ENCODE data around the gene ING5. TPM values are rescaled to one million over a fixed set of nuclear protein-coding genes. Genes with fewer than 3 reads are reported as not detected.

ING5 gene
- 10 to 100 TPM; 44.4 to 48.4 TPM for total RNA-seq
- polyA plus RNA-seq: 19.5 TPM

GRCh38 chr2:241701399-241702154 lies at the start of gene ING5:
Gene ING5, plus strand, starts transcription at chr2:241702039. Its CDS starts 27 bp downstream, at chr2:241702066.
- Mint-ChIP-seq H3K27me3 (no peaks in the 10 kb centered on the region), H3K4me1 (peaks cover 14 to 26% (median 20%) of the 10 kb centered on the region in 3 donors), H3K36me3 (peaks cover 6 to 21% (median 7%) of the 10 kb centered on the region in 3 donors), H3K9me3 (no peaks in the 10 kb centered on the region), H3K4me3 (peak within 1 kb of the TSS; percentile 84 to 93 (median 87)), H3K27ac (peak within 1 kb of the TSS; percentile 82 to 97 (median 90))
- H3K36me3 ChIP-seq (ENCODE audit: insufficient read depth, low read length): peaks cover 9% of the 10 kb centered on the region
- ChIA-PET CTCF (interaction anchor here (0.8 to 4.0 kb wide), 14 partner anchors 9 to 177 kb away, joined by 3 to 30 read pairs (median 4); partner anchors contain the start of genes D2HGDH and DTYMK), POLR2A (interaction anchor here (0.6 to 5.9 kb wide), 11 partner anchors 12 to 600 kb away, joined by 3 to 50 read pairs (median 6); partner anchors contain the start of genes ATG4B, D2HGDH, DTYMK and HDLBP)
- peak; percentile 93 to 96 (median 95) for DNase-seq
- peak within 1 kb of the TSS; percentile 68 for H3K4me3 ChIP-seq (ENCODE audit: low read length)
- no peaks in the 10 kb centered on the region for H3K27me3 ChIP-seq (ENCODE audit: insufficient read depth, low read length, poor library complexity, severe bottlenecking)
- H3K27ac ChIP-seq (ENCODE audit: low read depth, low read length): peak within 1 kb of the TSS; percentile 65
- H3K9me3 ChIP-seq (ENCODE audit: low read length): no peaks in the 10 kb centered on the region
- peaks cover 7% of the 10 kb centered on the region for H3K4me1 ChIP-seq (ENCODE audit: insufficient read depth, low read length)

- Mint-ChIP-seq H3K4me3 (no peak overlapping the region), H3K4me1 (peaks cover 5 to 20% (median 20%) of the 10 kb centered on the region in 3 donors), H3K9me3 (no peaks in the 10 kb centered on the region), H3K27ac (no peak overlapping the region), H3K36me3 (peaks cover 0 to 60% (median 8%) of the 10 kb centered on the region in 3 donors), H3K27me3 (peaks cover 0 to 1% of the 10 kb centered on the region in 2 donors)
- Histone ChIP-seq H3K27me3 (ENCODE audit: insufficient read depth, low read length, poor library complexity, severe bottlenecking) (no peaks in the 10 kb centered on the region), H3K9me3 (ENCODE audit: low read length) (no peaks in the 10 kb centered on the region), H3K27ac (ENCODE audit: low read depth, low read length) (no peak overlapping the region), H3K4me1 (ENCODE audit: insufficient read depth, low read length) (no peaks in the 10 kb centered on the region), H3K36me3 (ENCODE audit: insufficient read depth, low read length) (peaks cover 28% of the 10 kb centered on the region), H3K4me3 (ENCODE audit: low read length) (no peak overlapping the region)
- ChIA-PET POLR2A (no interaction called here), CTCF (no interaction called here)
- DNase-seq: no peak
These were observed 49.7 kb upstream of the ING5 start for GRCh38 chr2:241652142-241652541.

DNA sequence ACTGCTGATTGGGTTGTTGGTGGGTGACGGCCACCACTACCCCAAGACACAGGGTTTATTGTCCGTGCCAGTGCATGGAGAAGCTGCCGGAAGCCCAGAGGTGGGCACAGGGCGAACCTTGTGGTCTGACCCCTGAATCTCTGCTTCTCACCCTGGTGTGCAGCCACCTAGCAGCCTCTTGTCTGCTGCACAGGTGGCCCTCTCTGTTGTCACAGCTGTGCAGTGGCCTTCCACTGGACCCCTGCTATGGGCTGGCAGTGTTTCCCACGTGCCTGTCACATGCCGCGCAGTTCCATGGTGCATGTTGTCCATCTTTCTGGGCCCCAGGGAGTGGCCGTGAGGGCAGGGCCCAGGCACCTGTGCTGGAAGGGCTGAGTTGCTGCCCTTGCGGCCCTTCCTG lies 49.1 kb upstream of the ING5 start:
- Mint-ChIP-seq H3K9me3 (no peaks in the 10 kb centered on the region), H3K27ac (no peak overlapping the region), H3K36me3 (peaks cover 0 to 65% (median 8%) of the 10 kb centered on the region in 3 donors), H3K27me3 (peaks cover 0 to 1% of the 10 kb centered on the region in 2 donors), H3K4me1 (peaks cover 5 to 20% (median 20%) of the 10 kb centered on the region in 3 donors), H3K4me3 (no peak overlapping the region)
- ChIA-PET CTCF (no interaction called here), POLR2A (no interaction called here)
- no peaks in the 10 kb centered on the region for H3K4me1 ChIP-seq (ENCODE audit: insufficient read depth, low read length)
- H3K36me3 ChIP-seq (ENCODE audit: insufficient read depth, low read length): peaks cover 28% of the 10 kb centered on the region
- no peak overlapping the region for H3K4me3 ChIP-seq (ENCODE audit: low read length)
- H3K9me3 ChIP-seq (ENCODE audit: low read length): no peaks in the 10 kb centered on the region
- no peak overlapping the region for H3K27ac ChIP-seq (ENCODE audit: low read depth, low read length)
- H3K27me3 ChIP-seq (ENCODE audit: insufficient read depth, low read length, poor library complexity, severe bottlenecking): no peaks in the 10 kb centered on the region
- no peak for DNase-seq

GRCh38 chr2:241653210-241653750 lies 48.6 kb upstream of the ING5 start:
- Histone ChIP-seq H3K27me3 (ENCODE audit: insufficient read depth, low read length, poor library complexity, severe bottlenecking) (no peaks in the 10 kb centered on the region), H3K36me3 (ENCODE audit: insufficient read depth, low read length) (peaks cover 28% of the 10 kb centered on the region), H3K27ac (ENCODE audit: low read depth, low read length) (no peak overlapping the region), H3K9me3 (ENCODE audit: low read length) (no peaks in the 10 kb centered on the region), H3K4me3 (ENCODE audit: low read length) (no peak overlapping the region), H3K4me1 (ENCODE audit: insufficient read depth, low read length) (no peaks in the 10 kb centered on the region)
- Mint-ChIP-seq H3K9me3 (no peaks in the 10 kb centered on the region), H3K27ac (no peak overlapping the region), H3K4me1 (peaks cover 5 to 16% (median 14%) of the 10 kb centered on the region in 3 donors), H3K36me3 (peaks cover 0 to 69% (median 8%) of the 10 kb centered on the region in 3 donors), H3K4me3 (no peak overlapping the region), H3K27me3 (peaks cover 0 to 1% of the 10 kb centered on the region in 2 donors)
- ChIA-PET CTCF (no interaction called here), POLR2A (no interaction called here)
- DNase-seq: no peak

DNA sequence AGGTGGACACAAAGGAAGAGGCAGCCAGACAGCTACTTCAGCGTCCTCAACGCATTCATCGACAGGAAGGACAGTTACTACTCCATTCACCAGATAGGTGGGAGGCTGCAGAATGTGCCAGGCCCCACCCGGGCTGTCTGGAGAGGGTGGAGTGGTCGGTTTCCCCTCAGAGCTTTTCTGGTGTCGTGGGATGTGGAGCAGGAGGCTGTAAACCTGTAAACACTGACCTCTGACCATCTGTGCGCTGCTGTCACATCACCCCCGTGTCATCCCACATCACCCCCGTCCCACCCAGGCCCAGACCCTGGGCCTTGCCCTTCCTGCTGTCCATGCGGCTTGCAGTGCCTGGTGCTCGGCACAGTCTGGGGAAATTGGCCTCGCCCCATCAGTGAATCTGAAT lies 47.3 kb upstream of the ING5 start:
- CTCF ChIA-PET: no interaction called here

DNA sequence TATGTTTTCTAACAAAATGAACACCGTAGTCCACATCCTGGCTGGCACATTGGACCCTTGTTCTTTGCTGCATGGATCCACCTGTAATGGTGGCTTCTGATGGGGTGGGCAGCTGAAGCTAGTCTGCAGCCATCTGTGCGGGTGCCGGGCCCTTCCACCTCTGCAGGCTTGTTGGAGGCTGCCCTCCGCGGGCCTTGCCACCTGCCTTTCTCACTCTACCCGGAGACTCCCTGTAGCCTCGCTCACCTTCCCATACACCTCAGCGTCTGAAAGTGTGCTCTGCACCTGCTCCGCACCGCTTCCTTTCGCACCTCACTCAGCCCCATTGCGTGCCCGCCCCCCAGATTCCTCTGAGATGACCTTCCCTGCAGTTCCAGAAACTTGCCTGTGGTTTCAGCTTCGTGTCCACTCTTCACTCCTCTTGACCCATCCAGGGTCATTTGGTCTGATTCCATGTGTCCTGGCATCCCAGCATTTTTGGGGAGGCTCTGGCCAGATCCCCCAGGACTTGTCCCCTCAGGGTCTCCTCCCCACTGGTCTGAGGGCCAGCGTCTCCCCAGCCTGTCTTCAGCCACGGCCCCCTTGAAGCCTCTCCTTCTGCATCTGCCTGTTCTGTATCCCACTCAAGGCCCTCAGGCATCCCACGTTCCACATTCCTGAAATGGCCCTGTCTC lies 46.2 kb upstream of the ING5 start:
- Mint-ChIP-seq H3K4me1 (peaks cover 2 to 4% (median 4%) of the 10 kb centered on the region in 3 donors), H3K27ac (peak overlapping the region in 2 of 8 donors; percentile 43 to 55), H3K36me3 (peaks cover 0 to 90% (median 19%) of the 10 kb centered on the region in 3 donors), H3K27me3 (peaks cover 0 to 1% of the 10 kb centered on the region in 2 donors), H3K4me3 (no peak overlapping the region), H3K9me3 (no peaks in the 10 kb centered on the region)
- CTCF ChIA-PET: no interaction called here
- DNase-seq: no peak
- H3K36me3 ChIP-seq (ENCODE audit: insufficient read depth, low read length): peaks cover 35% of the 10 kb centered on the region
- no peaks in the 10 kb centered on the region for H3K4me1 ChIP-seq (ENCODE audit: insufficient read depth, low read length)
- no peak overlapping the region for H3K4me3 ChIP-seq (ENCODE audit: low read length)
- no peak overlapping the region for H3K27ac ChIP-seq (ENCODE audit: low read depth, low read length)
- H3K27me3 ChIP-seq (ENCODE audit: insufficient read depth, low read length, poor library complexity, severe bottlenecking): no peaks in the 10 kb centered on the region
- POLR2A ChIA-PET: no interaction called here
- H3K9me3 ChIP-seq (ENCODE audit: low read length): no peaks in the 10 kb centered on the region

More for the DNA sequence above, 47.3 kb upstream of the ING5 start:
- Mint-ChIP-seq H3K27me3 (peaks cover 0 to 1% of the 10 kb centered on the region in 2 donors), H3K4me3 (no peak overlapping the region), H3K4me1 (peaks cover 2 to 4% (median 4%) of the 10 kb centered on the region in 3 donors), H3K9me3 (no peaks in the 10 kb centered on the region), H3K27ac (no peak overlapping the region), H3K36me3 (peaks cover 0 to 79% (median 12%) of the 10 kb centered on the region in 3 donors)
- Histone ChIP-seq H3K4me1 (ENCODE audit: insufficient read depth, low read length) (no peaks in the 10 kb centered on the region), H3K36me3 (ENCODE audit: insufficient read depth, low read length) (peaks cover 35% of the 10 kb centered on the region), H3K9me3 (ENCODE audit: low read length) (no peaks in the 10 kb centered on the region), H3K27ac (ENCODE audit: low read depth, low read length) (no peak overlapping the region), H3K27me3 (ENCODE audit: insufficient read depth, low read length, poor library complexity, severe bottlenecking) (no peaks in the 10 kb centered on the region), H3K4me3 (ENCODE audit: low read length) (no peak overlapping the region)
- DNase-seq: no peak
- POLR2A ChIA-PET: no interaction called here

GRCh38 chr2:241656190-241656741 lies 45.6 kb upstream of the ING5 start:
- Mint-ChIP-seq H3K36me3 (peaks cover 0 to 90% (median 21%) of the 10 kb centered on the region in 3 donors), H3K9me3 (no peaks in the 10 kb centered on the region), H3K27ac (peak overlapping the region in 1 of 8 donors; percentile 55), H3K27me3 (peaks cover 0 to 1% of the 10 kb centered on the region in 2 donors), H3K4me3 (no peak overlapping the region), H3K4me1 (no peaks in the 10 kb centered on the region)
- DNase-seq: no peak
- CTCF ChIA-PET: no interaction called here
- Histone ChIP-seq H3K36me3 (ENCODE audit: insufficient read depth, low read length) (peaks cover 34% of the 10 kb centered on the region), H3K4me3 (ENCODE audit: low read length) (no peak overlapping the region), H3K27me3 (ENCODE audit: insufficient read depth, low read length, poor library complexity, severe bottlenecking) (no peaks in the 10 kb centered on the region), H3K4me1 (ENCODE audit: insufficient read depth, low read length) (no peaks in the 10 kb centered on the region), H3K27ac (ENCODE audit: low read depth, low read length) (no peak overlapping the region), H3K9me3 (ENCODE audit: low read length) (no peaks in the 10 kb centered on the region)
- POLR2A ChIA-PET: no interaction called here
